Measurements from ENCODE around the gene GPR89A.
"Not testable (repeated sequence)": the region's sequence is repeated elsewhere in the genome, so short reads cannot be mapped to it uniquely, and the experiment has no call there.

GPR89A gene

DNA sequence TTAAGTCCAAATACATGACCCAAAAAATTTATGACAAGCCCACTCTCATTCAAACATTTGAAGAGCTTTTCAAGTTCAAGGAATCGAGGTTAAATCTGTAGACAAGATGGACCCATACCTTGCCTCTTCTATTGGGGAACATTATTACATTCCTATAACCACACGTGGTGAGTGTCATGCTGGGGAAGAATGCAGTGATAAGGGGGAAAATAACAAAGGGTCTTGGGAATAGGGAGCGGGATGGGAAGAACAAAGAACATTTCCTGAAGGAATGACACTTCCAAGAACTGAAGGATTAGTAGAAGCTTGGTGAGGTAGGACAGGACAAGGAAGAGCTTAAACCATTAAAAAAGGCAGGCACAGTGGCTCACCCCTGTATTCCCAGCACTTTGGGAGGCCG is 80.5 kb downstream of the GPR89A start:
- no peak for DNase-seq

DNA sequence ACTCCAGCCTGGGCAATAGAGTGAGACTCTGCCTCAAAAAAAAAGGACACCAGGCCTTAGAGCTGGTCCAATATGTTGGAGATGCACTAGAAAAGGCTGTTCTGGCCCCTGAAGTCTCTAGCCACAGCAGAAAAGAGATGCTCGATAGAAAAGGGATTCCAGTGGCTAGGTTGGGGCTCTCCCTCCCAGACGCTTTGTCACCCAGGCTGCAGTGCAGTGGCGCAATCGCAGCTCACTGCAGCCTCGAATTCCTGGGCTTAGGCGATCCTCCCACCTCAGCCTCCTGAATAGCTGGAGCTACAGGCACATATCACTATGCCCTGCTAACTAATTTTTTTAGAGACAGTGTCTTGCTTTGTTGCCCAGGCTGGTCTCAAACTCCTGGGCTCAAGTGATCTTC is 81.1 kb downstream of the GPR89A start:
- no peak for DNase-seq

DNA sequence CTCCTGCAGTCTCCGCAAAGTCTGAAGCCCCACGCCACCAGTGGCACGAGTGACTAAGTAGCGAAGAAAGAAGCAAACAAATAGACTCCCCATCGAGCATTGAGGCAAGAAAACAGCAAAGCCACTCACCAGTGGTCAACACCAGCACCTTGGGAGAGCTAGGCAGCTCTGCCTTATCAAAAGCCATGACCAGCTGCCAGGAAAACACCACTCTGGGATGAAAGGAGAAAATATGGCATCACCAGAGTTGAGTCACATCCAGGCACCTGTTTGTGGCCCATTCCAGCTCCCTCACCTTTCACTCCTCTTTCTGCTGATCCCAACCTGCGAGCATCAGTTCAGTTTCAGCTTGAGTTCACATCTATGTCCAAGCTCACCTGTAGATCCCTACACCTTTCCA is 82.1 kb downstream of the GPR89A start:
- no peak for DNase-seq

DNA sequence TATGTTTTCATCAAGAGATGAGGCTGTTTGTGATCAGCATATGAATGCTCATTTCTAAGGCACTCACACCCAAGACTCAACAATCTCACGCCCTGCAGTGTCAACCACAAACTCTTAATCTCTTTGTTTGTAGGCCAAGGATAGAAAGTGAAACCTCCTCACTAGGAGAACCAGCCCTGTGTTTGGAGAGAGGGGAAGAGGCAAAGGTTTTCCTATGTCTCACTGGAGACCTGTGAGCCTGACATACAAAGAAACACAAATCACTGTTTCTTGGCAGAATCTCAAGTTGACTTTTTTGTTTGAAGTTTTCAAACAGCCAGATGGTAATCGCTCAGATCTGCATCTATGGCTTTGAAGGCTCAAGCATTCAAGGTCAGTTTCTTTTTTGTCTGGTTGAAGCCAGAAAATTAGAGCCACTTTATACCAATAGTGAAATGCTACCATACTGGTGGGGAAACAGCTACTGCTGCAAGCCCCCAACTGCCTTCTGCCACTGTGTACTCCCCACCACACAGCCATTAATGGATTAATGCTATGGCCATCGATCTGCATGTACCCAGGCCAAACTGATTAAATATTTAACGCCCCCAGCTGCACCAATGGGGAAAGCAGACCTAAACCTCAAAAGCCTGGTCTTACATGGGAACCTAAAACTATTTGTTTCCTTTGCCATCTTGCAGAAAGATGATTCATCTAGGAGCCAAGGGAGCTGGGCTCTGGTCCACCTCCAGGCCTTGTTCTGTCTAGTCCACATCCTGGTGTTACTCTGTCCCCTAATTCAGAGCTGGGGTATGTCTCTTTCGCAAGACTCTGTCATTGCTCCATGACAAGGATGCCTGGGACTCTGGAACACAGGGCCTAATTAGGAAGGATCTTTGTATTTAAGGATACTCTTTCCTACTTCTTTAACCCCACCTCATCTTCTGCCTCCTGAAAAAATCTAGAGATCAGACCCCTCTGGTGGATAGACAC is 83.1 kb downstream of the GPR89A start:
- no peak for DNase-seq

DNA sequence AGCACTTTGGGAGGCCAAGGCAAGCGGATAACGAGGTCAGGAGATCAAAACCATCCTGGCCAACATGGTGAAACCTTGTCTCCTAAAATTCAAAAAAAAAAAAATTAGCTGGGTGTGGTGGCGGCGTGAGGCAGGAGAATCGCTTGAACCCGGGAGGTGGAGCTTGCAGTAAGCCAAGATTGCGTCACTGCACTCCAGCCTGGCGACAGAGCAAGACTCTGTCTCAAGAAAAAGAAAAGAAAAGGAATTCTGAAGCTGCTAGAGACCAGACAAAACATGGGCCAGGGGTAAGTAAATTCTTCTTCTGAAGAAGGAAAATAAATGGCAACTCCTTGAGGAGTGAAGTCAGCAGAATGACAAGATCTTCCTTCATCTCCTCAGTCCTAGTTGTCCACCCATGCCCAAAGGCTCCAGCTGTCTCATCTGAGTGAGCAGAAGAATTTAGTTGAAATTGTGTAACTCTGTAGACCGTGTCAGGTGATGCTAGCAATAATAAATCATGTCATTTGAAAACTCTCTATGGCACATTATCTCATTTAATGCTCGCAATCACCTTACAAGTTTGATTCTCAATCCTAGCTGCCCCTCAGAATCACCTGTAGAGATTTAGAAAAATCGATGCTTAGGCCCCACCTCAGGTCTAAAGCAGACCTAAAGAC is 85.1 kb downstream of the GPR89A start:
- no peak for DNase-seq

DNA sequence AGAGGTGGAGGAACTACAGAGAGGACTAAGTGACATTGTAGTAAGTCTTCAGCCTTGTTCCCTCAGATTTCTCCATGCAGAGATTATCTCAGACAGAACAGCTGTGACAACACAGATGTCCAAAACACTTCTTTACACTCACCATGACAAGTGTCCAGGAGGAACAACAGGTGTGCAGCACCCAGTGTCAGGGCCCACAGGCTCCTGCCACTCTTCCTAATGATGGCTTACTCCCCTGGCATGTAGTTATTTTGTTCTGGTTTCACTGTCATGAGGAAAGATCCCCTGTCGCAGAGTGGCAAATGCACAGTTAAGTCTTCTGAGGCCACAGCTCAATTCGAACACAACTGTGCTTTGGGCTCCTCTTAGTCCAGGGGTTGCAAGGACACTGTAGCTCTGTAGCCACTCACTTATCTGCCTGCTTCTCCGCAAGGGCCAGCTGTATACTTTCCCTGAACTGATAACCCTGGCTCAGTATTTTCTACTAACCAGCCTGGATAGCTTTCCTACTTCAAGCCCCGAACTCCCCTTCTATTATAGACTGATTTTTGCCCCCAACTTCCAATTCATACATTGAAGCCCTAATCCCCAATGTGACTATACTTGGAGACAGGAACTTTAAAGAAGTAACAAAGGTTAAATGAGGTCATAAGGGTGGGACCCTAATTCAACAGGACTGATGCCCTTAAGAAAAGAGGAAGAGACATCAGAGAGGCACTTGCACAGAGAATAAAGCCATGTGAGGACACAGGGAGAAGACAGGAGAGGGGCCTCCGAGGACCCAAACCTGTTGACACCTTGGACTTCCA is 88.2 kb downstream of the GPR89A start:
- DNase-seq = no peak

DNA sequence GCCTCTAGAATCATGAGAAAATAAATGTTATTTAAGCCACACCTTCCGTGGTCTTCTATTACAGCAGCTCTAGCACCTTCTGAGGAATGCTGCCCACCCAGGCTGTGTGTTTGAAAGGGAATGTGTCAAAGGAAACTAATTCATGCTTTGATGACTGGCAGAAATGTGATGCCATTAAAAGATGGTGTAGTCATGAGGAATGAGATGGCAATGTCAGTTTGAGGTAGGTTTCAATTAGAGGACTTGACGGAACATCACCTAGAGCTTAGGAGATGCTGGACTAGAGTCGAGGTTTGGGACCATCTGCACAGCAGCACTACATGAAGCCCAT is 88.8 kb downstream of the GPR89A start:
- DNase-seq = no peak

DNA sequence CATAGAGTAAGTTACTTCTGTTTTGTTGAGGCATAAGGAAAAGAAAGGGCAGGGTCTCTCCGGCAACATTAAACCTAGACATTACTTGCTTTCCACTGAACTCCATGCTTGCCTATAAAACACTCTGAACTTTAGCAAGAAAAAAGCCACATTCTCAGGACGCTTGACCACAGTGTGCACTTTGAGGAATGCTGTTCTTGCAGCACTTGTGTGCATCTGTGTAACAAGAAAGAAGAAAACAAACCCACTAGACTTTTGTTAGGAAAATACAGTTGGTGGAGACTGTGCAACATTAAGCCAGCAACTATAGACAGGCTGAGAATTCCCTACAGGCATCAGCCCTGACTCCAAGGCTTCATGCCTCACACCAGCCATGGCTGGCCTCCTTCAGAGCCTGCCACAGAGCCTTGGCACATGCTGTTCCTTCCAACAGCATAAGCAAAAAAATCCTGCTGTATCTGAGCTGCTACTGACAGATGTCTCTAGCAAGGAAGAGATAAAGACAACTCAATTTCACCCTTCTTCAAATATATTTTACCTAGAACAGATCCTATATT is 93.6 kb downstream of the GPR89A start:
- no peak for DNase-seq

DNA sequence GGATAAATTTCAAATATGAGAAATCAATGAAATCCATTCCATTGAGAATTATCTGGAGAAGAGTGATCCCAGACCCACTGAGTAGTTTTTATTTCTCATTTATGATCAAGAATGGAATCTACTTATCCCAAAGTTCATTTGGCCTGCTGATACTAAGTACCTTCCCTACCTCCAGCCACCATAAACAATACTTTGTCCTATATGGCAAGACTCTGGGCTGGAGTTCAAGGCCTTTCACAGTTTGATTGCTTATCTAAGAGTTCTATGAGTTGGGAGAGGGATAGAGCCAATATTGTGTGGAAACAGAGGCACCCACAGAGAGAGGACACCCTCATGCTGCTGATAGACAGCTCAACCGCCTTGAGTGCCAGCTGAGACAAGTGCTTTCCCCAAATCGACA is 94.3 kb downstream of the GPR89A start:
- no peak for DNase-seq

DNA sequence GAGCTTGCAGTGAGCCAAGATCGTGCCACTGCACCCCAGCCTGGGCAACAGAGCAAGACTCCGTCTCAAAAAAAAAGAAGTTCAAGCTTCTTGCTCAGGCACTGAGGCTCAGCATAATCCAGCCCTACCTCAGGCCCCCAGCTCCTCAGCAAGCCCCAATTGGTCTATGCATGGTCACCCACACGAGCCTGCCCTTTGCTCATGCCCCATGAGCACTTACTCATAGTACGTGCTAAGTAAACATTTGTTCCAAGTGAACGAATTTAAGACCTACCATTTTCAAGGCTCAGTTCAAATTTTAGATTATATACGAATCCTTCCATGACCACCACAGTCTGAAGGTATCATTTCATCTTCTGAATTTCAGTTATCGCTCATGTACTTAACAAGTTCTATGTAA is 95.0 kb downstream of the GPR89A start:
- DNase-seq = no peak

DNA sequence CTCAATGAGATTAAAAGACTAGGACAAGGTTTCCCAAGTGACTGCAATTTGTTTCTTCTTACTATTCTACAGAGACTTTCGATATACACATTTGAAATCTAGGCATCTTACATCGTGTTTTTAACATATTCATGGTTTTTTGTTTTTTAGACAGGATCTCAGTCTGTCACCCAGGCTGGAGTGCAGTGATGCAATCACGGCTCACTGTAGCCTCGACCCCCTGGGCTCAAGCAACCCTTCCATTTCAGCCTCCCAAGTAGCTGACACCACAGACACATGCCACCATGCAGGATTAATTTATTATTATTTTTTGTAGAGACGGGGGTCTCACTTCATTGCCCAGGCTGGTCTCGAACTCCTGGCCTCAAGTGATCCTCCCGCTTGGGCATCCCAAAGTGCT is 97.8 kb downstream of the GPR89A start:
- no peak for DNase-seq

DNA sequence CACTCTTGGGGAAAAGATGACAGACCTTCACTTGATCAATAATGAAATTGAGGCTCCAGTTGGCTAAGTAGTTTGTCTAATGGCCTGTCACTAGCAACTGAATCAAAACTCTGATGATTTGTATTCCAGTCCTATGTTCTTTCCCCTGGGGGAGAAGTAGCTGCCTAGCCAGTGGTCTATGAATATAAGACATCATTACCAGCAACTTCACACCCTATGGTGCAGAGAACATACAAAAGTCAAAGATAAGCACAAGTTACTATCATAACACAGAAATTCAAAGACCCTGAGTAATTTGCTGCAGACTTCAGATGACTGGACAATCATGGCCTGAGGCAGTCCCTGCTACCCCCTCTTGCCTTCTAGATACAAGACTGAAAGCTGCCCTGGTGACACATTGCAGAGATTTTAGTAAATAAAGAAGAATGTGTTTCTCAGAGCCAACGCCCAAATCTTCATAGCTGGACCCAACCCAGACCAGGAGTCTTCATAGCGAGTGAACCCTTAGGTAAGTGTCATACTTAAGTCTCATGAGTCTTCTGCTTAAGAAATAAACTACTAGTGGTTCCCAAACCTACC is 98.4 kb downstream of the GPR89A start:
- no peak for DNase-seq

DNA sequence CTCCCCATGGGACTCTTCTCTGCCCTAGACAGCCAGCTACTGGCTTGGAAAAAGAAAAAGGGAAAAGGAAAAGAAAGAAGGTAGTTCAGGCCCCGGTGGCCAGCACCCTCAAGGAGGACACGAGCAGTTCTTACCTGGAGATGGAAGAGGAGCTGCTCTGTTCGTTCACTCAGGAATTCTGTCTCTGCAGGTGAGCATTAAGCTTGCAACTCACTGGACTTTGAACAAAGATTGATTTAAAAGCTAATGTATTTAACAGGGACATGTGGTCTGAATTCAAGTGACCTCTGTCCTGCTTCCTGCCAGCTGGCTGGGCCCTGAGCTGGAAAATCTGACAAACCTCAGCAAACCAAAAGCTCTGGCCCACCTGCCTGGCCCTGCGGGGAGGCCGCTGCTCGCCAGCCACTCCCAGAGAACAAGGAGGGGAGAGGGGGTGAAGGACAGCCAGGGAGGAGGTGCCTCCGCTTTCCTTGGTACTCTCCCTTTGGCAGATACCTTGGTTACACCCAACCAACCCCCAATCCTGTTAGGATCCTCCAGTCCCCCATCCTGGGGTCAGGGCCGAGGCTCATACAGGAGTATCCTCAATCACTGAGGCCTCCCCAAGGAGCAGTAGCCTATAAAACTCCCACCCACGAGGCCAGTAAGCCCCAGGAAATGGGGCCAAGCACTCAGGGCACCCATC is 99.5 kb downstream of the GPR89A start, which contains the start of gene PDZK1:
PDZK1 (minus strand) TSS at position 186 of the 685 bp plus-strand sequence. CDS start 19,347 bp downstream, outside the sequence.
- DNase-seq = no peak

DNA sequence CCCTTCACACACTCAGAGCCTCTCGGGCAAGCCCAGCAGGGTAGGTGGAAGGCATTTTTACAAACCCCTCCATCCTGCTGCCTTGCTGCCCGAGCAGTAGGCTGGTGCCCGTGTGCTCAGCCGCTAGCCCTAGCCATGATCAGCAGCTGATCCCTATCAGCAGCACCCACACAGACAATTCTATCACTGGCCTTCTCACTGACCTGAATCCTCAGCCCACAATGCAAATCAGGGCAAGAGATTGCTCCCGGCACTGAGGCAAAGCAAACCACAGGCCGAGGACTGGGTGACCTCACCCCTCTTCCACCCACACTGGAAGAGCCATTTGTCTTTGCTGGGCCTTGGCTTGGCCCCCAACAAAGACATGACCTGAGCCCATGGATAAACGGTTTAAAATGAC is 100.3 kb downstream of the GPR89A start:
- DNase-seq = no peak

DNA sequence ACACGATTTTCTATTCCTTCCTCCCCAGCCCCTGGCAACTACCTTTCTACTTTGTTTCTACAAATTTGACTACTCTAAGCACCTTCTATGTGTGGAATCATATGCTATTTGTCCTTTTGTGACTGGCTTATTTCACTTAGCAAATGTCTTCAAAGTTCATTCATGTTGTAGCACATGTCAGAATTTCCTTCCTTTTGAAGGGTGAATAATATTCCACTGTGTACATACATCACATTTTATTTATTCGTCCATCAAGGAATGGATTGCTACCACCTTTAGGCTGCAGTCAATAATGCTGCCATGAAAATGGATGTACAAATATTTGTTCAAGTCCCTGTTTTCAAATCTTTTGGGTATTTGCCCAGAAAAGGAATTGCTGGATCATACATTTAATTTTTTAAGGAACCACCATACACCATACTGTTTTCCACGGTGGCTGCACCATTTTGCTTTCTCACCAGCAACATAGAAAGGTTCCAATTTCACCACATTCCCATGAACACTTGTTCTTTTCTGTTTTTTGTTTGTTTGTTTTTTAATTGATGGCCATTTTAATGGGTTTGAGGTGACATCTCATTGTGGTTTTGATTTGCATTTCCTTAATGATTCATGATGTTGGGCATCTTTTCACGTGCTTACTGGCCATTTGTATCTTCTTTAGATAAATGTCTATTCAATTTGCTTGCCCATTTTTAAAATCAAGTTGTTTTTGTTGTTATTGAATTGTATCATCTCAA is 102.7 kb downstream of the GPR89A start:
- DNase-seq = no peak

DNA sequence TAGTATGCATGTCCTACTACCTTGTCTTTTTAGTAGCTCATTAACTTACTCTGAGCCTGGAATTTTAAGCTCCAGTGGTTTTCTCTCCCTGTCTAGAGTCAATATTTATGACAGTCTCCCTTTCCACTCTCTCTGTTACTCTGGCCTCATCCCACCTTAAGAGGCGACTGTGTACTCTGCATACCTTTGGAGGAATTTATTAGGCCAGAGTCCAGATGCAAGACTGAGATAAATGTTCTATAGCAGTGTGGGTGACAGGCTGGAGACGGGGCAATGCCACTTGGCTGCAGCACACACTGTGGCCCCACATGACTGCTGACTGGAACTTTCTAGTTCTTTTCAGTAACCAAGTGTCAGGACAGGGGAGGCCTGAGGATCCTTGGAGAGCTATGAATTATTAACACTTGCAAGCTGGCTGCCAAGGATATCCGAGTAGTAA is 103.4 kb downstream of the GPR89A start:
- DNase-seq = no peak

DNA sequence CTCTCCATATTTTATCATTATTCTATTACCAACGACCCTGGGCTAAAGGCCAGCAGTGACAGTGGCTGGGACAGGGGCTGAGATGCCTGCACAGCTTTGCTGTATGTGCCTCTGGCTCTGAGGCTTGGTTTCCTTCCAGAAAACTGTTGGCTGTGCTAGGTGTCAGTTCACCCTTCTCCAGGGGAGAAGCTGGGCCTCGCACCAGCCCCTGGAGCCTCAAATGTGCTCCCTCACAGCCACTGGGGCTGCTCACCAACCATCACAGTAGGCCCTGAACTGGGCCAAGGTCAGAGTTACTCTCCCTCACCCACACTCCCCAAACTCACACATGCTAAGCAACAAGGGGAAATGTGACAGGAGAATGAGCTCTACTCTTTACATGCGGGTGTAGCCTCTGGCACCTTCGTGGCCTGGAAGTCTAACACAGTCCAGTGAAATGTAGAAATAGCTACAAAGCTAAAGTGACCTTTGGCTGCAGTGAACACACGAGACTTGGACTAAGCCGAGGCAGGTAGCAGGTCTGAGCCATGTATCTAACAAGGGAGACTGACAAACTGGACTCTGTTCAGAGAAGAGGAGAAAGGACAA is 106.8 kb downstream of the GPR89A start:
- DNase-seq = no peak

DNA sequence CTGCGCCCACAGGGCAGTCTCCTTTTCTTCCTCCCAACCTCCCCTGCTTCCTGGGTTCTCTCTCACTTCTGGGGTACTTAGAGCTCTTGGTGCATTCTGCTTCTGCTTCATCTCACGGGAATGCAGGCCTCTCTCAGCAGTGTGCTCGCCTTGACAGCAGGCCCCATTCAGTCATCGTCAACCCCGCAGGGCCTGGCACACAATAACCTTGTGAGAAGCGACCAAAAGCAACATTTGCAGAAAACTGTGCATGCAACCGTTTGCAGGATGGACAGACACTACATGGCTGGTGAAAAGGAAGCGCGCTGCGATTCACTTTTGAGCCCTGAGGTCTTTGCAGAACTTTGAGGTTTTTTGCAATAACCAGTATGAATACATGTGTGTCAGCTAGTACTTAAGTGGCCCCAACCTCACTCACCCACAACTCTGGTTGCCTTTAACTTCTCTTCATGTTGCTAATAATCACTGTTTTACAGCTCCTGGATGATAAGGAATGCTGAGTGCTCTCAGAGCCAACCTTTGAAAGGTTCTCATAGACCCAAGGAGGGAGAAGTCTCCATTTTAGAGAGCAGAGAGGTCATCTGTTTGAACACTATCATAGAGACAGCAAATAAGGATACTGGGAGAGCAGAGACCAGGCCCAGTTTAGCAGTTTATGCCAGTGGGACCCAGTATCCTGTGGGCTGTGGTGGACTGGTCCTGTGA is 109.0 kb downstream of the GPR89A start:
- DNase-seq = no peak

DNA sequence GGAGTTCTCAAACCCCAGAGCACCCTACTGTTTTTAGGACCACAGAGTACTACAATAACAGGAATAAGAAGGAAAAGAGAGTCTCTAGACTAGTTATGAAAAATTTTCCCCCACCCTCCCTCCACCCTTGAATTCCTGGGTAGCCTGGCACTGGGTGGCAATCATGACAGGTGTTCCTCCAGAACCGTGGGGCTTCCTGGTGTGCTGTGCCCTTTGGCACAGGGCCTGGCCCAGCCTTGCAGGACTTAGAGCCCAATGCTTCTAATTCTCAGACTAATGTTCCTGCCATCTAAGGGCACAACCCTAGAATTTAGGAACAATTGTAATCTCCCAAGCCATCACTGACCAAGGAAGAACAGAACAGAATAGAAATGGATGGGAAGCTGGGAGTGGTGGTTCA is 110.0 kb downstream of the GPR89A start:
- no peak for DNase-seq

DNA sequence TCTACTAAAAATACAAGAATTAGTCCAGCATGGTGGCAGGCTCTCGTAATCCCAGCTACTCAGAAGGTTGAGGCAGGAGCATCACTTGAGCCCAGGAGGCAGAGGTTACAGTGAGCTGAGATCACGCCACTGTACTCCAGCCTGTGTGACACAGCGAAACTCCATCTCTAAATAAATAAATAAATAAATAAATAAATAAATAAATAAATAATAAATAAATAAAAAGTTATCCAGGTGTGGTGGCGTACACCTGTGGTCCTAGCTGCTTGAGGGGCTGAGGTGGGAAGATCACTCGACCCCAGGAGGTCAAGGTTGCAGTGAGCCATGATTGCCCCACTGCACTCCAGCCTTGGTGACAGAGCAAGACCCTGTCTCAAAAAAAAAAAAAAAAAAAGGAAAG is 110.7 kb downstream of the GPR89A start:
- not testable (repeated sequence) for DNase-seq
